Right lobe of liver (tissue), 4 donors: ENCODE results near the gene MAP4.

Experiments used
- CTCF ChIP-seq, 4 donors: fragments of 200-600 bp in 3 of 4; fragments of 450-650 bp in 1 of 4; IDR thresholded peaks; one replicate each; pipeline versions ENCODE4 v1.5.1 to v1.8.0; 2016 to 2022; ENCODE audit warnings: antibody characterized with exemption in 4 of 4, mild to moderate bottlenecking in 2 of 4
- POLR2A ChIP-seq: fragments of 450-650 bp; IDR thresholded peaks from one replicate; pipeline ENCODE4 v1.6.1; 2017; ENCODE audit warnings: antibody characterized with exemption, mild to moderate bottlenecking
- donor health status: DM: no; HTN: no; CAD: no.
- donor health status: DM: no; HTN: no; CAD: no.
- donor health status: DM: no; HTN: yes; CAD: no.

- TF ChIP-seq CTCF (IDR thresholded peaks at IDR 0.05): no peak
- TF ChIP-seq POLR2A: no peak
Measured at GRCh38 chr3:47838503-47838902, 177.7 kb downstream of the MAP4 start.
